GM12878 (cell line): ENCODE data around the gene TAS2R9. TPM values are rescaled to one million over a fixed set of nuclear protein-coding genes. Genes with fewer than 3 reads are reported as not detected.

Source experiments
- ATAC-seq: fragments of 200-7000 bp; cut with Tn5 transposase; 3 replicates; pipeline ENCODE4 v1.9.1; 2020; ENCODE audit warnings: mild to moderate bottlenecking, moderate library complexity
- BruUV-seq: library from RNA; stranded (reverse); fragments of 400-500 nt; replicated peaks from 2 replicates; lab custom pipeline; 2021; lab: Mats Ljungman, UMichigan
- CTCF ChIA-PET: fragments of 300-600 bp; sonication (Branson Sonifier 250); formaldehyde crosslinking; extraction: SDS; loops from one replicate; lab custom pipeline; 2021; ENCODE audit warnings: inconsistent platforms; lab: Yijun Ruan, JAX
- POLR2A ChIA-PET: fragments of 350-600 bp; formaldehyde crosslinking; extraction: SDS; loops from one replicate; lab custom pipeline; 2021; ENCODE audit warnings: inconsistent platforms; lab: Charles Lee
- RAD21 ChIA-PET: fragments of 300-600 bp; sonication (Branson Sonifier 250); formaldehyde crosslinking; loops from one replicate; lab custom pipeline; 2023; ENCODE audit warnings: antibody characterized with exemption; ENCODE audit not compliant: unreplicated experiment; lab: Charles Lee
- SMC1A ChIA-PET: fragments of 300-600 bp; sonication (Branson Sonifier 250); formaldehyde crosslinking; loops from one replicate; lab custom pipeline; 2023; ENCODE audit not compliant: unreplicated experiment, uncharacterized antibody; lab: Charles Lee
- DNase-seq: peaks from one replicate; pipeline ENCODE4 v3.0.0-alpha.2; 2011; ENCODE audit warnings: low read depth, low spot score
- FAIRE-seq: peaks from 3 replicates; lab custom pipeline; 2011; peaks lifted over from hg19 to GRCh38; lab: Jason Lieb, UNC
- H2AFZ ChIP-seq: 2 replicates; pipeline ENCODE4 v1.6.0; 2011; ENCODE audit warnings: low read depth, low read length, control low read depth; ENCODE audit not compliant: control insufficient read depth
- H3K27ac ChIP-seq: 2 replicates; pipeline ENCODE4 v1.5.1; 2011; ENCODE audit warnings: control low read depth; ENCODE audit not compliant: control insufficient read depth, insufficient read depth
- H3K27me3 ChIP-seq, 2 experiments: replicated peaks in 1 of 2; 2 replicates each; pipeline versions ENCODE4 v1.6.0 to v1.6.1; 2011; ENCODE audit warnings: low read length in 1 of 2; ENCODE audit not compliant: control insufficient read depth in 2 of 2, insufficient read depth in 2 of 2
- H3K36me3 ChIP-seq, 2 experiments: 2 replicates each; pipeline ENCODE4 v1.5.1; 2011; ENCODE audit warnings: low read length in 1 of 2; ENCODE audit not compliant: control insufficient read depth in 2 of 2, insufficient read depth in 2 of 2
- H3K4me1 ChIP-seq: 2 replicates; pipeline ENCODE4 v1.6.1; 2011; ENCODE audit warnings: mild to moderate bottlenecking, low read length, moderate library complexity, mixed read lengths; ENCODE audit not compliant: control insufficient read depth, insufficient read depth
- H3K4me2 ChIP-seq: 2 replicates; pipeline ENCODE4 v1.6.0; 2011; ENCODE audit warnings: control low read depth; ENCODE audit not compliant: control insufficient read depth, insufficient read depth
- H3K4me3 ChIP-seq: fragments of 200-600 bp; sonication (generic); 2 replicates; pipeline ENCODE4 v1.5.1; 2016
- H3K79me2 ChIP-seq: 2 replicates; pipeline ENCODE4 v1.6.0; 2011; ENCODE audit warnings: low read length; ENCODE audit not compliant: control insufficient read depth, insufficient read depth
- H3K9ac ChIP-seq: 2 replicates; pipeline ENCODE4 v1.8.0; 2011; ENCODE audit warnings: low read length, control low read depth, mixed read lengths; ENCODE audit not compliant: control insufficient read depth, insufficient read depth
- H3K9me3 ChIP-seq: replicated peaks from 3 replicates; pipeline ENCODE4 v1.5.1; 2011; ENCODE audit warnings: mild to moderate bottlenecking, low read length; ENCODE audit not compliant: control insufficient read depth, insufficient read depth
- H4K20me1 ChIP-seq: 2 replicates; pipeline ENCODE4 v1.6.0; 2011; ENCODE audit not compliant: control insufficient read depth, insufficient read depth
- ATF7 ChIP-seq: fragments of 450-650 bp; IDR thresholded peaks from 2 replicates; pipeline ENCODE4 v1.6.1; 2016; ENCODE audit warnings: low read depth, mild to moderate bottlenecking
- BCLAF1 ChIP-seq: fragments of 450-650 bp; IDR thresholded peaks from 2 replicates; pipeline ENCODE4 v1.6.1; 2017; ENCODE audit warnings: antibody characterized with exemption, mild to moderate bottlenecking, moderate library complexity
- CREM ChIP-seq: IDR thresholded peaks from 2 replicates; pipeline ENCODE4 v1.6.1; 2014; ENCODE audit warnings: antibody characterized with exemption, low read depth
- E2F8 ChIP-seq: fragments of 450-650 bp; IDR thresholded peaks from 2 replicates; pipeline ENCODE4 v1.6.1; 2018; ENCODE audit warnings: mild to moderate bottlenecking, low read depth, moderate library complexity; ENCODE audit not compliant: partially characterized antibody
- EGR1 ChIP-seq, 2 experiments: IDR thresholded peaks; 1 replicate in 1 of 2; 2 replicates in 1 of 2; pipeline ENCODE4 v1.6.1; 2011 to 2012; ENCODE audit warnings: low read depth in 2 of 2, low read length in 2 of 2, borderline replicate concordance in 1 of 2, mild to moderate bottlenecking in 1 of 2, moderate library complexity in 1 of 2
- GATAD2B ChIP-seq: fragments of 450-650 bp; conservative IDR thresholded peaks from 2 replicates; pipeline ENCODE4 v1.6.1; 2017; ENCODE audit warnings: low read depth, mild to moderate bottlenecking, moderate library complexity
- MXI1 ChIP-seq: fragments of 150-350 bp; IDR thresholded peaks from 2 replicates; pipeline ENCODE4 v1.6.1; 2011; ENCODE audit warnings: low read depth, mild to moderate bottlenecking, inconsistent platforms, low read length, improper control_type of control experiment
- NKRF ChIP-seq: fragments of 450-650 bp; conservative IDR thresholded peaks from 2 replicates; pipeline ENCODE4 v1.6.1; 2017; ENCODE audit warnings: mild to moderate bottlenecking, moderate library complexity
- PAX5 ChIP-seq: IDR thresholded peaks from 2 replicates; pipeline ENCODE4 v1.6.1; 2011; ENCODE audit warnings: low read depth, low read length, borderline replicate concordance
- RB1 ChIP-seq: fragments of 450-650 bp; formaldehyde crosslinking; IDR thresholded peaks from 2 replicates; pipeline ENCODE4 v1.6.1; 2017; ENCODE audit warnings: mild to moderate bottlenecking, borderline replicate concordance
- TARDBP ChIP-seq: IDR thresholded peaks from 2 replicates; pipeline ENCODE4 v1.6.1; 2016; ENCODE audit warnings: borderline replicate concordance
- WRNIP1 ChIP-seq: IDR thresholded peaks from 2 replicates; pipeline ENCODE4 v1.6.1; 2011; ENCODE audit warnings: low read depth, low read length, improper control_type of control experiment, borderline replicate concordance
- ZNF274 ChIP-seq: IDR thresholded peaks from one replicate; pipeline ENCODE4 v1.8.0; 2011; ENCODE audit not compliant: insufficient read length, insufficient read depth
- WGBS: methylation state at CpG from one replicate; pipeline ENCODE4 v1.1.6; 2016; ENCODE audit warnings: low lambda C conversion rate; ENCODE audit not compliant: insufficient replicate concordance, insufficient coverage; ENCODE audit errors: missing lambda C conversion rate; 5-methylcytosine and 5-hydroxymethylcytosine counted together
- in situ Hi-C: fragments of 300-500 bp; cut with MboI; formaldehyde crosslinking; loops from 9 replicates; pipeline ENCODE4 v1.14.3; 2018; ENCODE audit warnings: mixed read lengths
- intact Hi-C: fragments of 100-400 bp; cut with micrococcal nuclease; formaldehyde crosslinking; loops from one replicate; pipeline ENCODE4 v1.14.2; 2022; ENCODE audit not compliant: unreplicated experiment
- polyA plus RNA-seq, 11 experiments: library from polyadenylated mRNA; depleted of rRNA in 4 of 11; unstranded in 6 of 11; stranded (reverse) in 5 of 11; fragments of >200 nt; fragmentation: Nextera tagmentation in 4 of 11; fragmentation: Illumina TruSeq in 1 of 11; extraction: Ambion mirVana in 4 of 11; extraction: Trizol in 1 of 11; gene quantifications; 1 replicate in 1 of 11; 2 replicates in 10 of 11; pipeline versions ENCODE4 v1.2.1 to v1.2.3, GENCODE V29; 2011 to 2016; ENCODE audit warnings: inconsistent platforms in 2 of 11, missing spikeins in 2 of 11, low read depth in 1 of 11
- total RNA-seq, 4 experiments: library from RNA; depleted of rRNA in 3 of 4; stranded (reverse); fragments of >200 nt in 3 of 4; fragmentation: Illumina TruSeq in 1 of 4; extraction: Trizol in 1 of 4; gene quantifications; 2 replicates each; pipeline versions ENCODE4 v1.2.1 to v1.2.3, GENCODE V29; 2013 to 2021

Gene TAS2R9
- total and polyA plus RNA-seq, 10 of the 15 experiments (the other 5 are each of a cell fraction or from before 2014, with no cell fraction given) = 0.08 to 0.13 TPM; not detected in 8

GRCh38 chr12:10842862-10843261 is 32.9 kb upstream of the TAS2R9 start:
- Histone ChIP-seq H3K4me3 (no peak overlapping the region), H3K9me3 (no peaks in the 10 kb centered on the region), H3K36me3 (no peaks in the 10 kb centered on the region), H3K27ac (no peak overlapping the region), H4K20me1 (no peaks in the 10 kb centered on the region), H3K27me3 (no peaks in the 10 kb centered on the region), H2AFZ (no peak overlapping the region), H3K4me1 (no peaks in the 10 kb centered on the region), H3K4me2 (no peak overlapping the region), H3K9ac (no peak overlapping the region), H3K79me2 (no peaks in the 10 kb centered on the region)
- BruUV-seq = no TSS peak
- DNase-seq (no peak), ATAC-seq (no peak), FAIRE-seq (no peak)
- 88% methylated on average over 2 of the region's 2 CpGs for WGBS
- no peak for TF ChIP-seq GATAD2B
- TF ChIP-seq EGR1 (IDR thresholded peaks at IDR 0.05; ENCODE audit: borderline replicate concordance in 1 of 2, low read depth in 2 of 2, low read length in 2 of 2) = no peak
- no peak for TF ChIP-seq ZNF274
- no peak for TF ChIP-seq MXI1
- TF ChIP-seq WRNIP1 = no peak
- TF ChIP-seq PAX5 = no peak
- no peak for TF ChIP-seq E2F8
- no peak for TF ChIP-seq BCLAF1
- no peak for TF ChIP-seq CREM
- no peak for TF ChIP-seq TARDBP
- no peak for TF ChIP-seq NKRF
- no peak for TF ChIP-seq RB1
- no peak for TF ChIP-seq ATF7
- intact Hi-C loops (no loop called here), in situ Hi-C loops (no loop called here)
- SMC1A ChIA-PET = no interaction called here
- RAD21 ChIA-PET = no interaction called here
- POLR2A ChIA-PET = no interaction called here
- CTCF ChIA-PET = no interaction called here
